NOMO-1 (cell line): Measurements from ENCODE around the gene TMTC1.
A peak's percentile ranks its signal among the peaks of the same experiment; 100 is the strongest.

Experiments
- DNase-seq, 2 experiments: peaks; one replicate each; lab custom pipeline; 2025; ENCODE audit not compliant: unreplicated experiment in 2 of 2; lab: John Stamatoyannopoulos, UW

TMTC1 gene

GRCh38 chr12:29625359-29625953 is 158.3 kb downstream of the TMTC1 start:
- no peak for DNase-seq

- no peak for DNase-seq
These were observed 161.5 kb downstream of the TMTC1 start for GRCh38 chr12:29622251-29622650.

- DNase-seq, result no peak
These were observed 163.7 kb downstream of the TMTC1 start for GRCh38 chr12:29620030-29620429.

GRCh38 chr12:29617407-29617803 is 166.3 kb downstream of the TMTC1 start:
- no peak for DNase-seq

GRCh38 chr12:29616664-29617406 is 166.9 kb downstream of the TMTC1 start:
- DNase-seq, result no peak

GRCh38 chr12:29614694-29615325 is 168.9 kb downstream of the TMTC1 start:
- no peak for DNase-seq

- DNase-seq, result no peak
These were observed 170.8 kb downstream of the TMTC1 start for GRCh38 chr12:29612912-29613311.

GRCh38 chr12:29611906-29612305 is 171.8 kb downstream of the TMTC1 start:
- no peak for DNase-seq

GRCh38 chr12:29610473-29611170 is 173.1 kb downstream of the TMTC1 start:
- DNase-seq, result peak; percentile 25 to 49

GRCh38 chr12:29609431-29610215 is 174.1 kb downstream of the TMTC1 start:
- peak; percentile 38 for DNase-seq

GRCh38 chr12:29608581-29608980 is 175.2 kb downstream of the TMTC1 start:
- no peak for DNase-seq

- no peak for DNase-seq
These were observed 184.4 kb downstream of the TMTC1 start for GRCh38 chr12:29599381-29599780.

- no peak for DNase-seq
These were observed 188.5 kb downstream of the TMTC1 start for GRCh38 chr12:29595071-29595755.

- DNase-seq, result no peak
These were observed 190.7 kb downstream of the TMTC1 start for GRCh38 chr12:29593001-29593400.

- DNase-seq, result peak; percentile 3 to 13
These were observed 192.4 kb downstream of the TMTC1 start for GRCh38 chr12:29591140-29592020.

GRCh38 chr12:29589851-29590250 is 193.9 kb downstream of the TMTC1 start:
- no peak for DNase-seq

GRCh38 chr12:29589286-29589820 is 194.4 kb downstream of the TMTC1 start:
- DNase-seq, result no peak

- DNase-seq, result no peak
These were observed 201.0 kb downstream of the TMTC1 start for GRCh38 chr12:29582677-29583272.
